GM08714 (cell line): Measurements from ENCODE around the gene MT1G.

Experiments used
- H3K4me3 ChIP-seq: fragments of 200-500 bp; sonication (Bioruptor generic); 2 replicates; pipeline ENCODE4 v1.5.1; 2014; ENCODE audit warnings: mild to moderate bottlenecking, low read length, inconsistent platforms
- ZNF274 ChIP-seq: IDR thresholded peaks from 2 replicates; pipeline ENCODE4 v1.6.1; 2012; ENCODE audit warnings: mild to moderate bottlenecking, low read depth, low read length

Gene MT1G

GRCh38 chr16:56695246-56695645, 27.4 kb upstream of the MT1G start:
- TF ChIP-seq ZNF274, result no peak
- no peak overlapping the region for H3K4me3 ChIP-seq

GRCh38 chr16:56691885-56692284, 24.0 kb upstream of the MT1G start:
- H3K4me3 ChIP-seq, result no peak overlapping the region
- TF ChIP-seq ZNF274, result no peak

GRCh38 chr16:56690420-56691122, 22.7 kb upstream of the MT1G start:
- TF ChIP-seq ZNF274, result no peak
- H3K4me3 ChIP-seq, result no peak overlapping the region

GRCh38 chr16:56689171-56689570, 21.3 kb upstream of the MT1G start:
- no peak for TF ChIP-seq ZNF274

GRCh38 chr16:56688762-56689161, 20.9 kb upstream of the MT1G start:
- no peak overlapping the region for H3K4me3 ChIP-seq
- no peak for TF ChIP-seq ZNF274

More at GRCh38 chr16:56689171-56689570, 21.3 kb upstream of the MT1G start:
- no peak overlapping the region for H3K4me3 ChIP-seq

GRCh38 chr16:56686758-56687157, 18.9 kb upstream of the MT1G start:
- TF ChIP-seq ZNF274, result no peak
- H3K4me3 ChIP-seq, result no peak overlapping the region

GRCh38 chr16:56684926-56685590, 17.2 kb upstream of the MT1G start:
- no peak overlapping the region for H3K4me3 ChIP-seq
- no peak for TF ChIP-seq ZNF274

GRCh38 chr16:56684256-56684925, 16.5 kb upstream of the MT1G start:
- TF ChIP-seq ZNF274, result no peak
- H3K4me3 ChIP-seq, result no peak overlapping the region

- H3K4me3 ChIP-seq, result no peak overlapping the region; the same call in 1 of the 2 replicates
- no peak for TF ChIP-seq ZNF274
Observed at GRCh38 chr16:56683424-56684172, 15.7 kb upstream of the MT1G start.

GRCh38 chr16:56682703-56683397, 15.0 kb upstream of the MT1G start:
- peak overlapping the region; percentile 70; the same call in 1 of the 2 replicates for H3K4me3 ChIP-seq
- no peak for TF ChIP-seq ZNF274

GRCh38 chr16:56681939-56682702, 14.3 kb upstream of the MT1G start, which contains the start of gene MT1X:
Gene MT1X (plus strand): TSS chr16:56682470. CDS start chr16:56682541, 71 bp downstream.
- TF ChIP-seq ZNF274, result no peak
- H3K4me3 ChIP-seq, result peak within 1 kb of the TSS; percentile 70; the same call in 1 of the 2 replicates

- no peak overlapping the region for H3K4me3 ChIP-seq
- no peak for TF ChIP-seq ZNF274
Observed at GRCh38 chr16:56679818-56680217, 12.0 kb upstream of the MT1G start.
